Ureter (tissue), 1 donor: ENCODE measurements around the gene PAXX. TPM values are rescaled to one million over a fixed set of nuclear protein-coding genes. Genes with fewer than 3 reads are reported as not detected.
A peak's percentile ranks its signal among the peaks of the same experiment; 100 is the strongest.

ENCODE experiments used
- DNase-seq: peaks from one replicate; pipeline ENCODE4 v3.0.0-alpha.2; 2020; ENCODE audit warnings: low spot score
- total RNA-seq: library from RNA; stranded (reverse); gene quantifications from one replicate; pipeline ENCODE4 v1.2.4, GENCODE V29; 2023
- donor health status: DM: yes; HTN: yes; CAD: no.

Gene PAXX
- total RNA-seq, 1 donor from 2014 or later = 51.5 TPM

GRCh38 chr9:137018761-137019559 is 26.7 kb downstream of the PAXX start:
- DNase-seq = no peak

GRCh38 chr9:137019891-137020683 is 27.9 kb downstream of the PAXX start:
- no peak for DNase-seq

GRCh38 chr9:137020771-137021567 is 28.7 kb downstream of the PAXX start:
- DNase-seq = no peak

DNA sequence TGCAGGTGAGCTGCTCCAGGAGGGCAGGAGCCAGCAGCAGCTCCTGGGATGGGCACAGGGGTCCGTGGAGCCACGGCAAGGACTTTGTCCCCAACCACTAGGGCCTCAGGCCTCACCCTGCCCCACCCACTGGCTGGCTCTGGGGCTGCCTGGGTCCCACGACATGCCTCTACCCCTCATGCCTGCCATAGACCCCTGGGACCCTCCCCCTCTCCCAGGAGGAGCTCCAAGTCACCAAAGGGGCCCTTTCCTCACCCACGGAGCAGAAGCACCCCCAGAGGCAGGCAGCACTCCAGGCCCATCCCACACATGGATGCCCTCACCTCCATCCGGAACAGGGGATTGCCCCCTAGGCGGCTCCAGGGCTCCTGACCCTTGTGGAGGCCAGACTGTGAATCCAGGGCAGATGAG is 29.4 kb downstream of the PAXX start:
- no peak for DNase-seq

GRCh38 chr9:137021979-137022661 is 29.9 kb downstream of the PAXX start:
- no peak for DNase-seq

DNA sequence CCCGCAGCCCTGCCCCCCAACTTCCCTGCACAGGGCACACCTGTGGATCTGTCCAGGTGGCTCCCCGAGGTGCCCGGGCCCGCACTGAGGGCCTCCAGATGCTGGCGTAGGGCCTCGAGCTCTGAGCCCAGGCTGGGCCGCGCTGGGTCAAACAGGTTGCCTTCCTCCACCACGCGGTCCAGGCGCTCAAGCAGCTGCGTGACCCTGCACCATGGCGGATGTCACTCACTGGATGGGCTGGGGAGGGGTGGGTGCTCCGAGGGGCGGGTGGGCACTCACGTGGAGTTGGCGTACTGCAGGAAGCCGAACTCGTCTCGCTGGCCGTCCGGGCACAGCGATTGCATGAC is 30.4 kb downstream of the PAXX start:
- DNase-seq = no peak

DNA sequence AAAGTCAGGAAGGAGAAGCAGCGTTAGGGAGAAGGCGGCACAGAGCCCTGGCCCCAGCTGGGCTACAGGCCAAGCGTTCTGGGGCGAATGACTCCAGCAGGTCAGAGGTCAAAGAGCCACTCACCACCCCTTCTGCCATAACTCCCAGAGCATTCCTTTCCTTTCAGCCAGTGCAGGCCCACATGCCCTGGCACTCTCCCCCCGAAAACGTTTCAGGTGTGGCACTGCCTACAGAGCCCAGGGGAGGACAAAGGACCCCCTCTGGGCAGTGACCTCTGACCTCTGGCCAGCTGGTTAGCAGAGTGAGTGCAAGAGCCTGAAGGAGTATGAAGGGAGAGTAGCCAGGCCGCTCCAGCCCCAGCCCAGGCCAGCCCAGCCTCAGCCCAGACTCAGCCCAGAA is 30.9 kb downstream of the PAXX start:
- DNase-seq = no peak

- DNase-seq = no peak
These were observed 31.4 kb downstream of the PAXX start for GRCh38 chr9:137023583-137023991.

DNA sequence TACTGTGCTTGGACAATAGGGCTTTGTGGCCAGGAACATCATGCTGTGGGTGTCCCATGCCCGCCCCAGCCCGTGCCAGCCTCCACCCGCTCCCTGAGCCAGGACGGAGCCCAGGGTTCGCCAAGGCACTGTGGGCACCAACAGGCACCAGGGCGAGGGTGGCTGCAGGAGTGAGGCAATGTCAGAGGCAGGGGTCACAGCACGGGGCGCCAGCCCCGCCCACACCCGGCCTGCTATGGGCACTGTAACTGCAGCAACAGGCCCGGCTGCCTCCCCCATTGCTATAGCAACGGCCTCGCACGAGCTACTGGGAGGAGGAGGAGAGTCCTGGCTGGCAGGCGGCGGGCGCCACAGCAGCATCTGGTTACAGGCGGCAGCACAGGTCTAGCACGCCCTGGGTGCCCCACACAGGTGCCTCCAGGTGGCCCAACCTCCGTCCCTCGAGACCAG is 33.3 kb downstream of the PAXX start:
- peak; percentile 67 for DNase-seq

GRCh38 chr9:137026384-137026783 is 34.2 kb downstream of the PAXX start:
- no peak for DNase-seq

DNA sequence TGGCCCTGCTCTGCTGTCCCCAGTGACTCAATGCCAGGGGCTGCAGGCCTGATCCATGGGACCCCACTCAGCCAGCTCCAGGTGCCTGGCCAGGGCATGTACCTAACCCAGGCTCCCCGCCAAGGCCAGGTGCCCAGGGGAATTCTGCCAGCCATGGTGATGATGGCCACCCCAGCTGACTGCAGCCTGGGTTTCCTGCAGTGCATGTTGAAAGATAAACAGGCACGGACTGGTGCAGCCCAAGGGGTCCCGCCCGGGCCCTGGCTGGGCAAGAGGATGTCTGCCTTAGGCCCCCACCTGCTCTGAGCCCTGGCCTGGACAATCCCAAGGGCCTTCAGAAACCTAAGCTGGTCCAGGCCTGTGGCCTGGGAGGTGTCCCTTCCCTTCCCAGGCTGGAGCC is 34.6 kb downstream of the PAXX start:
- DNase-seq = no peak

DNA sequence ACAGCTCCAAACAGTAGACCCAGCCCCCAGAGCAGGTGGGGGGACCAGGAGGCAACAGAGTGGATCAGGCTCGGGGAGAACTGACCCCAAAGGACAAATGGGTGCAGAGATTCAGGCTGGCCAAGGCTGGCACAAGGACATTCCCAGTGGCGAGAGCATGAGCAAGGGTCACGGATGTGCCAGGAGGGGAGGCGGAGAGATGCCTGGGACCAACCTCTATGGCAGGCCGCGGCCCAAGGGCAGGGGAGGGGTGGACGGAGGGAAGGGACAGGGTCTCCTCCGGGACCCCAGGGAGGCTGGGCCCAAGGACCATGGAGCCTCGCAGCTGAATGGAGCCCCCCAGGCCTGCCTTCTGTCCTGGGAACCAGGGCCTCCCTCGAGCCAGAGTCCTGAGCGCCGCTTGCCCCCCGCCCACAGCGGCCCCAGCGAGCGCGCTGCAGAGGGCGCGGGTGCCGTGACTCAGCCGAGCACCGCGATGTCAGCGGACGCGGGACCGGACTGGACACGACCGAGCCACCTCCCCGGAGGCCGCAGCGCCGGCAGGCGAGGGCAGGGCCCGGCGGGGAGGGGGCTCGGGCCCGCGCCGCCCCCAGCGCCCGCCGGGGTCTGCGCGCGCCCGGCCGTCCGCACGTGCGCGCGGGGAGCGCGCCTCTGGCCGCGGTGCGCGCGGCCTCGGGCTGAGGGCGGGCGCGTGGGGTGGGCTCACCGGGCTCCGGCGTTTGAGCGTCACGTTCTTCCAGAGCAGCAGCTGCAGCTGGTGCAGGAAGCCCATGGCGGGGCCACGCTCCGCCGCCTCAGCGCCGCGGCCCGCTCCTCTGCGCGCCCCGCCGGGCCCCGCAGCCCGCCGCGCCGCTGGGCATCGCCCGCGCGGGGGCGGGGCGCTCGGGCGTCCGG is 35.4 kb downstream of the PAXX start, which contains the start of gene ABCA2:
Gene ABCA2 (minus strand): TSS at position 869 of the 894 bp plus-strand sequence. CDS start 97 bp downstream, at position 772.
- no peak for DNase-seq

DNA sequence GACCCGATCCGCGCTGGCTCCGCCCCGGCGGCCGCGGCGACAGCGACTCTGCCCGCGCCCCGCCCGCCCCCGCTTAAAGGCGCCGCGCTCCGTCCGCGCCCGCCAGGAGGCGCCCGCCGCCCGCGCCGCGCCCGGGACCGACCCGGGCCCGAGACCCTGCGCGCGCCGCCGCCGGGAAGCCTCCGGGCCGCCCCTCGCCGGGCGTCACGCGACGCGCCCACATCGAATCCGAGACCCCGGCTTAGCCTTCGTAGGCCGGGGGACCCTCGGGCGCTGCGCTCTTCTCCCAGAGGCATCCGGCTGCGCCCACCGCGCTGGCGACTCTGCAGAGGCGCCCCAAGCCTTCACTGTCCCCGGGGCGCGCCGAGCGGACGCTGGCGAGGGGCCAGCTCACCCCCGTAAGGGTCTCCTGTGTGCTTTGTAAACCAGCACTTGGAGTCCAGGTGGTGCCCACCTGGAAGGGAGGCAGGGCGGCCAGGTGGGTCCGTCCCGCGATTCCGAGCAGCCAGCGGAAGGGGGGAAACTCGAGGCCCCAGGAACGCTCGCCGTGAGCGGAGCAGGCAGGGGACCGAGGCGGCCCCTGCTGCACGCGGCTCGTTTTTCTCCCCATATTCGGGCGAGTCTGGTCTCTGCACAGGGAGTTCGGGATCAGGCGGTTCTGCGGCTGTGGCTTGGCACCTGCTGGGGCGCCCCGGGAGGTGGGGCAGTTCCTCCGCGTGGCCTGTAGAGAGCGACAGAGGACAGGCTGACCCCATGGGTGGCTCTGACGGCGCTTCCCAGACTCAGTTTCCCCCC is 36.2 kb downstream of the PAXX start:
- peak; percentile 68 for DNase-seq

GRCh38 chr9:137029058-137029936 is 37.1 kb downstream of the PAXX start:
- DNase-seq = peak; percentile 73

DNA sequence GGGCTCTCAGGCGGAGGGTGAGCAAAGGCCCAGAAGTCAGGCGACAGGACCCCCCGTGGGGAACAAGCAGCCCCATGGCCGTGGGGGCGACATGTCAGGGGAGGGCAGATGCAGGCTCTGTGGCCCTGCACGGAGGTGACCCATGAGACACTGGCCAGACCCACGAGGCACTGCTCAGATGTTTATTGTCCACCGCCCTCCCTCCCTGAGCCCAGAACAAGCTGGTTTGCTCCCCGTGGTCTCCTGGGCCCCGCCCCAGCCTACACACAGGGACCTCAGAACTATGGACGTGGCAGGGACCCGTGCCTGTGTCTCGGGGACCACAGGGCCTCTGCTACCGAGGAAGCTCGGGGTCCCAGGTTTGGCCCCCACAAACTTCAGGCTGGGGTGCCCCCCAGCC is 37.8 kb downstream of the PAXX start:
- no peak for DNase-seq

- DNase-seq = no peak
These were observed 38.6 kb downstream of the PAXX start for GRCh38 chr9:137030538-137031527.

- DNase-seq = no peak
These were observed 39.9 kb downstream of the PAXX start, which contains the start of gene FUT7 for GRCh38 chr9:137031904-137032640. Gene FUT7, minus strand, starts transcription at chr9:137032088. Its CDS starts 97 bp downstream, at chr9:137031991.
